MG63 (cell line): ENCODE measurements around the gene ADAMTS8. TPM values are rescaled to one million over a fixed set of nuclear protein-coding genes. Genes with fewer than 3 reads are reported as not detected.

Experiments
- DNase-seq: peaks from one replicate; pipeline ENCODE4 v3.0.0-alpha.2; 2020
- H3K27me3 ChIP-seq: fragments of 250-450 bp; sonication (Bioruptor Pico); 2 replicates; pipeline ENCODE4 v1.5.1; 2020; ENCODE audit warnings: mild to moderate bottlenecking, moderate library complexity
- H3K36me3 ChIP-seq: fragments of 250-450 bp; sonication (Bioruptor Pico); 2 replicates; pipeline ENCODE4 v1.5.1; 2020; ENCODE audit warnings: mild to moderate bottlenecking, moderate library complexity
- H3K4me3 ChIP-seq: fragments of 250-450 bp; sonication (Bioruptor Pico); 2 replicates; pipeline ENCODE4 v1.5.1; 2020; ENCODE audit warnings: mild to moderate bottlenecking, moderate library complexity
- H3K9me3 ChIP-seq: fragments of 250-450 bp; sonication (Bioruptor Pico); 2 replicates; pipeline ENCODE4 v1.5.1; 2020; ENCODE audit warnings: mild to moderate bottlenecking, moderate library complexity
- total RNA-seq: library from RNA; depleted of rRNA; stranded (reverse); fragments of >200 nt; shearing (Covaris generic); gene quantifications from 2 replicates; pipeline ENCODE4 v1.2.3, GENCODE V29; 2014; ENCODE audit warnings: low replicate concordance

ADAMTS8 gene
- total RNA-seq, 1 experiment from 2014 or later: 2.6 TPM

- no peaks in the 10 kb centered on the region for H3K36me3 ChIP-seq
- H3K9me3 ChIP-seq: no peaks in the 10 kb centered on the region
- H3K27me3 ChIP-seq: no peaks in the 10 kb centered on the region
- DNase-seq: no peak
- no peak overlapping the region for H3K4me3 ChIP-seq
These were observed 36.9 kb upstream of the ADAMTS8 start for GRCh38 chr11:130465263-130465662.

GRCh38 chr11:130464291-130464812 lies 35.9 kb upstream of the ADAMTS8 start:
- Histone ChIP-seq H3K36me3 (no peaks in the 10 kb centered on the region), H3K9me3 (no peaks in the 10 kb centered on the region), H3K4me3 (no peak overlapping the region), H3K27me3 (no peaks in the 10 kb centered on the region)
- DNase-seq: no peak

GRCh38 chr11:130462931-130463330 lies 34.5 kb upstream of the ADAMTS8 start:
- Histone ChIP-seq H3K4me3 (no peak overlapping the region), H3K27me3 (no peaks in the 10 kb centered on the region), H3K36me3 (no peaks in the 10 kb centered on the region), H3K9me3 (no peaks in the 10 kb centered on the region)
- DNase-seq: no peak

- no peak overlapping the region for H3K4me3 ChIP-seq
- H3K36me3 ChIP-seq: no peaks in the 10 kb centered on the region
- no peak for DNase-seq
These were observed 33.9 kb upstream of the ADAMTS8 start for GRCh38 chr11:130462101-130462885.

GRCh38 chr11:130459521-130459920 lies 31.1 kb upstream of the ADAMTS8 start:
- Histone ChIP-seq H3K4me3 (no peak overlapping the region), H3K9me3 (no peaks in the 10 kb centered on the region), H3K36me3 (no peaks in the 10 kb centered on the region), H3K27me3 (no peaks in the 10 kb centered on the region)
- no peak for DNase-seq

More at GRCh38 chr11:130462101-130462885, 33.9 kb upstream of the ADAMTS8 start:
- no peaks in the 10 kb centered on the region for H3K9me3 ChIP-seq
- H3K27me3 ChIP-seq: no peaks in the 10 kb centered on the region

GRCh38 chr11:130458410-130458729 lies 30.0 kb upstream of the ADAMTS8 start:
- Histone ChIP-seq H3K27me3 (no peaks in the 10 kb centered on the region), H3K36me3 (no peaks in the 10 kb centered on the region), H3K9me3 (no peaks in the 10 kb centered on the region), H3K4me3 (no peak overlapping the region)
- DNase-seq: no peak

GRCh38 chr11:130457623-130458409 lies 29.4 kb upstream of the ADAMTS8 start:
- Histone ChIP-seq H3K9me3 (no peaks in the 10 kb centered on the region), H3K36me3 (no peaks in the 10 kb centered on the region), H3K27me3 (no peaks in the 10 kb centered on the region), H3K4me3 (no peak overlapping the region)
- no peak for DNase-seq

- Histone ChIP-seq H3K9me3 (no peaks in the 10 kb centered on the region), H3K36me3 (no peaks in the 10 kb centered on the region), H3K27me3 (no peaks in the 10 kb centered on the region), H3K4me3 (no peak overlapping the region)
- DNase-seq: no peak
These were observed 27.9 kb upstream of the ADAMTS8 start for GRCh38 chr11:130456286-130456685.

- H3K4me3 ChIP-seq: no peak overlapping the region
- H3K36me3 ChIP-seq: no peaks in the 10 kb centered on the region
- H3K9me3 ChIP-seq: no peaks in the 10 kb centered on the region
These were observed 27.2 kb upstream of the ADAMTS8 start for GRCh38 chr11:130455483-130456127.

GRCh38 chr11:130454491-130455252 lies 26.3 kb upstream of the ADAMTS8 start:
- Histone ChIP-seq H3K4me3 (no peak overlapping the region), H3K36me3 (no peaks in the 10 kb centered on the region), H3K27me3 (no peaks in the 10 kb centered on the region), H3K9me3 (no peaks in the 10 kb centered on the region)
- no peak for DNase-seq

More at GRCh38 chr11:130455483-130456127, 27.2 kb upstream of the ADAMTS8 start:
- no peak for DNase-seq
- no peaks in the 10 kb centered on the region for H3K27me3 ChIP-seq

- H3K27me3 ChIP-seq: no peaks in the 10 kb centered on the region
- DNase-seq: no peak
- no peak overlapping the region for H3K4me3 ChIP-seq
- H3K9me3 ChIP-seq: no peaks in the 10 kb centered on the region
- H3K36me3 ChIP-seq: no peaks in the 10 kb centered on the region
These were observed 24.5 kb upstream of the ADAMTS8 start for GRCh38 chr11:130452940-130453339.

GRCh38 chr11:130452176-130452575 lies 23.8 kb upstream of the ADAMTS8 start:
- DNase-seq: no peak
- no peaks in the 10 kb centered on the region for H3K9me3 ChIP-seq
- no peaks in the 10 kb centered on the region for H3K27me3 ChIP-seq
- H3K36me3 ChIP-seq: no peaks in the 10 kb centered on the region
- no peak overlapping the region for H3K4me3 ChIP-seq

- no peaks in the 10 kb centered on the region for H3K27me3 ChIP-seq
- H3K9me3 ChIP-seq: no peaks in the 10 kb centered on the region
- DNase-seq: peak; percentile 65
- H3K4me3 ChIP-seq: no peak overlapping the region
- H3K36me3 ChIP-seq: no peaks in the 10 kb centered on the region
These were observed 23.0 kb upstream of the ADAMTS8 start for GRCh38 chr11:130451231-130452019.

- H3K36me3 ChIP-seq: no peaks in the 10 kb centered on the region
- H3K4me3 ChIP-seq: no peak overlapping the region
- no peak for DNase-seq
- H3K9me3 ChIP-seq: no peaks in the 10 kb centered on the region
- H3K27me3 ChIP-seq: no peaks in the 10 kb centered on the region
These were observed 21.8 kb upstream of the ADAMTS8 start for GRCh38 chr11:130449996-130450769.

GRCh38 chr11:130449310-130449990 lies 21.0 kb upstream of the ADAMTS8 start:
- DNase-seq: no peak
- no peaks in the 10 kb centered on the region for H3K27me3 ChIP-seq
- H3K36me3 ChIP-seq: no peaks in the 10 kb centered on the region
- H3K4me3 ChIP-seq: peak overlapping the region; percentile 52
- no peaks in the 10 kb centered on the region for H3K9me3 ChIP-seq
